ENCODE data around the gene DTL.

- no peak for TF ChIP-seq TAF1 (IDR thresholded peaks at IDR 0.05; ENCODE audit: low read depth, low read length)
- no peak for TF ChIP-seq POLR2A (IDR thresholded peaks at IDR 0.05; ENCODE audit: low read depth, low read length)
Observed at GRCh38 chr1:211986628-211987254, 48.8 kb upstream of the DTL start.

All from GM12891 (cell line).